GM12873 (cell line): ENCODE measurements around the gene EIF3I.

Experiments
- TF ChIP-seq, protein P1 (sequence below): IDR thresholded peaks from 2 replicates; pipeline ENCODE4 v1.5.1; 2012; ENCODE audit warnings: low read depth, mild to moderate bottlenecking, moderate library complexity, low read length, control low read depth; ENCODE audit not compliant: insufficient read depth; ENCODE audit errors: missing control alignments

Gene EIF3I

GRCh38 chr1:32263744-32264143 lies 41.5 kb downstream of the EIF3I start:
- TF ChIP-seq, protein P1, sequence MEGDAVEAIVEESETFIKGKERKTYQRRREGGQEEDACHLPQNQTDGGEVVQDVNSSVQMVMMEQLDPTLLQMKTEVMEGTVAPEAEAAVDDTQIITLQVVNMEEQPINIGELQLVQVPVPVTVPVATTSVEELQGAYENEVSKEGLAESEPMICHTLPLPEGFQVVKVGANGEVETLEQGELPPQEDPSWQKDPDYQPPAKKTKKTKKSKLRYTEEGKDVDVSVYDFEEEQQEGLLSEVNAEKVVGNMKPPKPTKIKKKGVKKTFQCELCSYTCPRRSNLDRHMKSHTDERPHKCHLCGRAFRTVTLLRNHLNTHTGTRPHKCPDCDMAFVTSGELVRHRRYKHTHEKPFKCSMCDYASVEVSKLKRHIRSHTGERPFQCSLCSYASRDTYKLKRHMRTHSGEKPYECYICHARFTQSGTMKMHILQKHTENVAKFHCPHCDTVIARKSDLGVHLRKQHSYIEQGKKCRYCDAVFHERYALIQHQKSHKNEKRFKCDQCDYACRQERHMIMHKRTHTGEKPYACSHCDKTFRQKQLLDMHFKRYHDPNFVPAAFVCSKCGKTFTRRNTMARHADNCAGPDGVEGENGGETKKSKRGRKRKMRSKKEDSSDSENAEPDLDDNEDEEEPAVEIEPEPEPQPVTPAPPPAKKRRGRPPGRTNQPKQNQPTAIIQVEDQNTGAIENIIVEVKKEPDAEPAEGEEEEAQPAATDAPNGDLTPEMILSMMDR: no peak

GRCh38 chr1:32265846-32266245 lies 43.6 kb downstream of the EIF3I start:
- TF ChIP-seq, protein P1: no peak

DNA sequence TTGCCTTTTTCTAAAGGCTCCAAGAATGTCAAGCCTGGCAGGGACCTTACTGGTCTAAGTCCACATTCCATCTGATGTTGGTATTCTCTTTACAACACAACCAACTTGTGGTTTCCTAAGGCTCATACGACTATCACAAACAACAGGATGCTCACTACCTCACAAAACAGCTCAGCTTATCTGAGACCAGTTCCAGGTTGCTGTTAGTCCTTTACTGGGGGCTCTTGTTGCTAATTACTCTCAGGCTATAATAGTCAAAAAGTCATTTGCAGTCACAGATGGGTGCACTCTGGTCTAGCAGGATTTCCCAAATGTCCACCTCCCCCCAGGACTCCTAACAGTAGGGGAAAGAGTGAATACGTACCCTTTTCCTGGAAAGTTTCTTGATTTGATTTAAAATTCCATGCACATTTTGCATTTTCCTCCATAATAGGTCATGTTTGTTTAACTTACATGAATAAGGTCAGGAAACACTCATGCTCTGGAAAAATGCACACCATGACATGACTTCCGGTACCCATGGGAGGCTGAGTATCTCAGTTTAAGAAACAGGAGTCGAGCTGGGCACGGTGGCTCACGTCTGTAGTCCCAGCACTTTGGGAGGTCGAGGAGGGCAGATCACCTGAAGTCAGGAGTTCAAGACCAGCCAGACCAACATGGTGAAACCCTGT lies 44.8 kb downstream of the EIF3I start:
- TF ChIP-seq, protein P1: no peak

GRCh38 chr1:32269744-32270143 lies 47.5 kb downstream of the EIF3I start:
- TF ChIP-seq, protein P1: no peak

GRCh38 chr1:32272557-32273390 lies 50.6 kb downstream of the EIF3I start:
- TF ChIP-seq, protein P1: no peak

DNA sequence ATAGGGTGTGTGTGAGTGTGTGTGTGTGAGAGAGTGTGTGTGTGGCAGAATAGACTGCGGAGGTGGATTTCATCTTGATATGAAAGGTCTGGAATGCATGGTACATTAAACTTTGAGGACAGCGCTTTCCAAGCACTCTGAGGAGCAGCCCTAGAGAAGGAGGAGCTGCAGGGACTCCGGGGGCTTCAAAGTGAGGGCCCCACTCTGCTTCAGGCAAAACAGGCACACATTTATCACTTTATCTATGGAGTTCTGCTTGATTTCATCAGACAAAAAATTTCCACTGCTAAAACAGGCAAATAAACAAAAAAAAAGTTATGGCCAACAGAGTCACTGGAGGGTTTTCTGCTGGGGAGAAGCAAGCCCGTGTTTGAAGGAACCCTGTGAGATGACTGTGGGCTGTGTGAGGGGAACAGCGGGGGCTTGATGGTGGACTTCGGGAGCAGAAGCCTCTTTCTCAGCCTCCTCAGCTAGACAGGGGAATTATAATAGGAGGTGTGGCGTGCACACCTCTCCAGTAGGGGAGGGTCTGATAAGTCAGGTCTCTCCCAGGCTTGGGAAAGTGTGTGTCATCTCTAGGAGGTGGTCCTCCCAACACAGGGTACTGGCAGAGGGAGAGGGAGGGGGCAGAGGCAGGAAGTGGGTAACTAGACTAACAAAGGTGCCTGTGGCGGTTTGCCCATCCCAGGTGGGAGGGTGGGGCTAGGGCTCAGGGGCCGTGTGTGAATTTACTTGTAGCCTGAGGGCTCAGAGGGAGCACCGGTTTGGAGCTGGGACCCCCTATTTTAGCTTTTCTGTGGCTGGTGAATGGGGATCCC lies 51.4 kb downstream of the EIF3I start:
- TF ChIP-seq, protein P1: no peak
